Muscle layer of duodenum (tissue), 2 donors: Measurements from ENCODE around the gene HAPLN1.

ENCODE experiments used
- H3K27ac ChIP-seq: one replicate; pipeline ENCODE4 v1.7.0; 2013; ENCODE audit warnings: mild to moderate bottlenecking, low read length
- H3K27me3 ChIP-seq: one replicate; pipeline ENCODE4 v1.7.0; 2013; ENCODE audit warnings: low read depth, mild to moderate bottlenecking, control low read depth, low read length
- H3K36me3 ChIP-seq, 2 donors: one replicate each; pipeline ENCODE4 v1.7.0; 2013; ENCODE audit warnings: low read length in 2 of 2, control low read depth in 1 of 2, mild to moderate bottlenecking in 1 of 2; ENCODE audit not compliant: insufficient read depth in 2 of 2, control insufficient read depth in 1 of 2
- H3K4me1 ChIP-seq, 2 donors: one replicate each; pipeline ENCODE4 v1.7.0; 2013; ENCODE audit warnings: low read length in 2 of 2, mild to moderate bottlenecking in 2 of 2, control low read depth in 1 of 2, moderate library complexity in 1 of 2; ENCODE audit not compliant: insufficient read depth in 2 of 2, control insufficient read depth in 1 of 2
- H3K4me3 ChIP-seq, 2 donors: one replicate each; pipeline ENCODE4 v1.7.0; 2013; ENCODE audit warnings: low read length in 2 of 2, low read depth in 1 of 2, mild to moderate bottlenecking in 1 of 2
- H3K9me3 ChIP-seq, 2 donors: one replicate each; pipeline ENCODE4 v1.7.0; 2013; ENCODE audit warnings: low read length in 2 of 2, control low read depth in 1 of 2, mild to moderate bottlenecking in 1 of 2; ENCODE audit not compliant: control insufficient read depth in 1 of 2
- donor health status: healthy.

HAPLN1 gene

GRCh38 chr5:83720836-83721537 is at the start of gene HAPLN1:
Gene HAPLN1, minus strand, starts transcription at chr5:83720855. Its CDS starts 47,332 bp downstream, at chr5:83673523.
- Histone ChIP-seq H3K4me3 (peak within 1 kb of the TSS; percentile 40 to 68), H3K4me1 (peaks cover 0 to 3% of the 10 kb centered on the region in 2 donors), H3K36me3 (no peaks in the 10 kb centered on the region), H3K9me3 (no peaks in the 10 kb centered on the region), H3K27me3 (peaks cover 8% of the 10 kb centered on the region), H3K27ac (no peak within 1 kb of the TSS)

- H3K27ac ChIP-seq: no peak overlapping the region
- H3K36me3 ChIP-seq: no peaks in the 10 kb centered on the region
- H3K4me1 ChIP-seq: no peaks in the 10 kb centered on the region
- H3K27me3 ChIP-seq: no peaks in the 10 kb centered on the region
- H3K9me3 ChIP-seq: no peaks in the 10 kb centered on the region
- H3K4me3 ChIP-seq: no peak overlapping the region
Measured at GRCh38 chr5:83767409-83767992, 46.8 kb upstream of the HAPLN1 start.

GRCh38 chr5:83764101-83764500 is 43.4 kb upstream of the HAPLN1 start:
- Histone ChIP-seq H3K9me3 (no peaks in the 10 kb centered on the region), H3K4me3 (no peak overlapping the region), H3K4me1 (no peaks in the 10 kb centered on the region), H3K27ac (no peak overlapping the region), H3K27me3 (no peaks in the 10 kb centered on the region), H3K36me3 (no peaks in the 10 kb centered on the region)

GRCh38 chr5:83760579-83760978 is 39.9 kb upstream of the HAPLN1 start:
- Histone ChIP-seq H3K4me1 (no peaks in the 10 kb centered on the region), H3K4me3 (no peak overlapping the region), H3K36me3 (no peaks in the 10 kb centered on the region), H3K9me3 (no peaks in the 10 kb centered on the region), H3K27ac (no peak overlapping the region), H3K27me3 (no peaks in the 10 kb centered on the region)

- no peaks in the 10 kb centered on the region for H3K27me3 ChIP-seq
- no peaks in the 10 kb centered on the region for H3K36me3 ChIP-seq
- H3K4me3 ChIP-seq: no peak overlapping the region
- no peak overlapping the region for H3K27ac ChIP-seq
- peaks cover 0 to 3% of the 10 kb centered on the region in 2 donors for H3K9me3 ChIP-seq
- H3K4me1 ChIP-seq: no peaks in the 10 kb centered on the region
Measured at GRCh38 chr5:83752700-83753099, 32.0 kb upstream of the HAPLN1 start.

- Histone ChIP-seq H3K4me3 (no peak overlapping the region), H3K4me1 (no peaks in the 10 kb centered on the region), H3K36me3 (no peaks in the 10 kb centered on the region), H3K9me3 (peaks cover 0 to 3% of the 10 kb centered on the region in 2 donors), H3K27me3 (no peaks in the 10 kb centered on the region), H3K27ac (no peak overlapping the region)
Measured at GRCh38 chr5:83751201-83751600, 30.5 kb upstream of the HAPLN1 start.

- H3K4me3 ChIP-seq: no peak overlapping the region
- peaks cover 0 to 3% of the 10 kb centered on the region in 2 donors for H3K9me3 ChIP-seq
- H3K27ac ChIP-seq: no peak overlapping the region
- H3K36me3 ChIP-seq: no peaks in the 10 kb centered on the region
- no peaks in the 10 kb centered on the region for H3K4me1 ChIP-seq
- no peaks in the 10 kb centered on the region for H3K27me3 ChIP-seq
Measured at GRCh38 chr5:83750749-83751148, 30.1 kb upstream of the HAPLN1 start.

- Histone ChIP-seq H3K36me3 (no peaks in the 10 kb centered on the region), H3K27me3 (no peaks in the 10 kb centered on the region), H3K27ac (no peak overlapping the region), H3K4me1 (no peaks in the 10 kb centered on the region), H3K9me3 (peaks cover 0 to 3% of the 10 kb centered on the region in 2 donors), H3K4me3 (no peak overlapping the region)
Measured at GRCh38 chr5:83745816-83746215, 25.2 kb upstream of the HAPLN1 start.

GRCh38 chr5:83744821-83745220 is 24.2 kb upstream of the HAPLN1 start:
- Histone ChIP-seq H3K27ac (no peak overlapping the region), H3K4me1 (no peaks in the 10 kb centered on the region), H3K9me3 (no peaks in the 10 kb centered on the region), H3K27me3 (no peaks in the 10 kb centered on the region), H3K4me3 (no peak overlapping the region), H3K36me3 (no peaks in the 10 kb centered on the region)

GRCh38 chr5:83742089-83742488 is 21.4 kb upstream of the HAPLN1 start:
- H3K9me3 ChIP-seq: no peaks in the 10 kb centered on the region
- H3K4me3 ChIP-seq: no peak overlapping the region
- H3K27ac ChIP-seq: no peak overlapping the region
- H3K36me3 ChIP-seq: no peaks in the 10 kb centered on the region
- no peaks in the 10 kb centered on the region for H3K27me3 ChIP-seq
- H3K4me1 ChIP-seq: no peaks in the 10 kb centered on the region

- no peak overlapping the region for H3K4me3 ChIP-seq
- H3K4me1 ChIP-seq: no peaks in the 10 kb centered on the region
- no peaks in the 10 kb centered on the region for H3K36me3 ChIP-seq
- H3K27me3 ChIP-seq: no peaks in the 10 kb centered on the region
- no peak overlapping the region for H3K27ac ChIP-seq
- no peaks in the 10 kb centered on the region for H3K9me3 ChIP-seq
Measured at GRCh38 chr5:83741571-83741970, 20.9 kb upstream of the HAPLN1 start.

GRCh38 chr5:83740741-83741140 is 20.1 kb upstream of the HAPLN1 start:
- H3K4me3 ChIP-seq: no peak overlapping the region
- H3K36me3 ChIP-seq: no peaks in the 10 kb centered on the region
- H3K4me1 ChIP-seq: no peaks in the 10 kb centered on the region
- H3K27ac ChIP-seq: no peak overlapping the region
- H3K9me3 ChIP-seq: no peaks in the 10 kb centered on the region
- no peaks in the 10 kb centered on the region for H3K27me3 ChIP-seq
